Muscle layer of colon (tissue), 2 donors: ENCODE measurements around the gene ARFIP1.
"Not testable (repeated sequence)": the region's sequence is repeated elsewhere in the genome, so short reads cannot be mapped to it uniquely, and the experiment has no call there.

ENCODE experiments used
- H3K27ac ChIP-seq: one replicate; pipeline ENCODE4 v1.7.0; 2013; ENCODE audit warnings: low read depth, mild to moderate bottlenecking, low read length, moderate library complexity
- H3K27me3 ChIP-seq, 2 donors: one replicate each; pipeline ENCODE4 v1.7.0; 2013; ENCODE audit warnings: low read length in 2 of 2, mild to moderate bottlenecking in 2 of 2; ENCODE audit not compliant: insufficient read depth in 2 of 2, control insufficient read depth in 1 of 2
- H3K36me3 ChIP-seq: one replicate; pipeline ENCODE4 v1.7.0; 2013; ENCODE audit warnings: mild to moderate bottlenecking, low read length; ENCODE audit not compliant: insufficient read depth
- H3K4me1 ChIP-seq: one replicate; pipeline ENCODE4 v1.7.0; 2013; ENCODE audit warnings: mild to moderate bottlenecking, low read length; ENCODE audit not compliant: insufficient read depth
- H3K4me3 ChIP-seq, 2 donors: one replicate each; pipeline ENCODE4 v1.7.0; 2013; ENCODE audit warnings: low read length in 2 of 2, low read depth in 1 of 2, mild to moderate bottlenecking in 1 of 2, moderate library complexity in 1 of 2
- H3K9ac ChIP-seq: one replicate; pipeline ENCODE4 v1.7.0; 2013; ENCODE audit warnings: low read length
- H3K9me3 ChIP-seq: one replicate; pipeline ENCODE4 v1.7.0; 2013; ENCODE audit warnings: mild to moderate bottlenecking, low read length
- donor health status: abdominal sarcoma.
- donor health status: Adenocarcinoma of cecum.

The ARFIP1 gene, protein sequence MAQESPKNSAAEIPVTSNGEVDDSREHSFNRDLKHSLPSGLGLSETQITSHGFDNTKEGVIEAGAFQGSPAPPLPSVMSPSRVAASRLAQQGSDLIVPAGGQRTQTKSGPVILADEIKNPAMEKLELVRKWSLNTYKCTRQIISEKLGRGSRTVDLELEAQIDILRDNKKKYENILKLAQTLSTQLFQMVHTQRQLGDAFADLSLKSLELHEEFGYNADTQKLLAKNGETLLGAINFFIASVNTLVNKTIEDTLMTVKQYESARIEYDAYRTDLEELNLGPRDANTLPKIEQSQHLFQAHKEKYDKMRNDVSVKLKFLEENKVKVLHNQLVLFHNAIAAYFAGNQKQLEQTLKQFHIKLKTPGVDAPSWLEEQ

DNA sequence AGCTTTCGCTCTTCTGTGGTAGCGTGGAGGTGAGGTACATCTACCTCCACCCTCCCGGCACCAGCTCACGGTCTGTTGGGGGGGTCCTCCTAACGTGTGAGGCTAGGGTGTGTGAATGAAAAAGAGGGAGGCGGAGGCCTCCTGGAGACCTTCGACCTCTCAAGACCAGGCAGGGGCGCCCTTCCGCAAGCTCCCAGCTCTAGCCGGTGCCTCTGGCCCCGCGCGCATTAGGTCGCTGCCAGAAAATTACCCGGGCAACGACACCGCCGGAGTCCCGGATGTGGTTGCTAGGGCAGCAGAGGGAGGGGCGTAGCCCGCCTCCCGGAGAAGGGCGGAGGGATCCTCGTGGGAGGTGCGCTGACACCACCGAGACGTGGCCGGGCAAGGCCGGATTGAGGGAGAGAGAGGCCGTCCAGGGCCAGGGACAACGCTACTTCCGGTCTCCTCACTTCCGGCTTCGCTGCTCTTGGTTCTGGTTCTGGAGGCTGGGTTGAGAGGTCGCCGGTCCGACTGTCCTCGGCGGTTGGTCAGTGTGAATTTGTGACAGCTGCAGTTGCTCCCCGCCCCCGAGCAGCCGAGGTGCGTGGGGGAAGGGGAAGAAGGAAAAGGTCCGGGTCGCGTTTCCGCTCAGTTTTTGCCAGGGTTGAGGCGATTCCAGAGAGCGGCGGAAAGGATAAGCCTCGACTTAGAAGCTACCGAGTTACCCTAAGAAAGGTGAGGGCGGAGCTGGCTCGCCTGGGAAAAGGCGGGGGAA lies at the start of gene ARFIP1, which contains the start of gene TIGD4:
Gene ARFIP1, plus strand, starts transcription at position 442 of the 754 bp plus-strand sequence. CDS start 49,680 bp downstream, outside the sequence.
Gene TIGD4, minus strand, starts transcription at position 218 of the 754 bp plus-strand sequence. CDS start 8,726 bp downstream, outside the sequence.
- no peaks in the 10 kb centered on the region for H3K36me3 ChIP-seq
- H3K4me3 ChIP-seq = peak within 1 kb of the TSS; percentile 90 to 97
- peak within 1 kb of the TSS; percentile 84 for H3K9ac ChIP-seq
- no peaks in the 10 kb centered on the region for H3K9me3 ChIP-seq
- H3K27me3 ChIP-seq = no peaks in the 10 kb centered on the region
- peak within 1 kb of the TSS; percentile 91 for H3K27ac ChIP-seq
- peaks cover 22% of the 10 kb centered on the region for H3K4me1 ChIP-seq

DNA sequence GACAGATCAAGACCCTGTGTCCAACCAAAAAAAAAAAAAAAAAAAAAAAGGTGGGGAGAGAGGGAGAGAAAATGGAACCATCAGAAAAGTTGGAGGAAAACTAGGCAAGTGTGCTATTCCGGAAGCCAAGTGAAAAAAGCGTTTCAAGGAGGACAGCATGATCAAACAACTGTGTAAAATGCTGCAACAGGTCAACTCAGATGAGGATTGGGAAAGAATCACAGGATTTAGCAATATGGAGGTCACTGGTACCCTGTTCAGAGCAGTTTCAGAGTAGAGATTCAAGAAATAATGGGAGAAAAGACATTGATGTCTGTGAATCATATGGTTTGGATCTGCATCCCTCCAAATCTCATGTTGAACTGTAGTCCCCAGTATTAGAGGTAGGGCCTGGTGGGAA lies 47.8 kb upstream of the ARFIP1 start:
- Histone ChIP-seq H3K4me3 (no peak overlapping the region), H3K9me3 (no peaks in the 10 kb centered on the region), H3K27ac (no peak overlapping the region), H3K27me3 (no peaks in the 10 kb centered on the region), H3K9ac (no peak overlapping the region), H3K4me1 (no peaks in the 10 kb centered on the region), H3K36me3 (no peaks in the 10 kb centered on the region)

DNA sequence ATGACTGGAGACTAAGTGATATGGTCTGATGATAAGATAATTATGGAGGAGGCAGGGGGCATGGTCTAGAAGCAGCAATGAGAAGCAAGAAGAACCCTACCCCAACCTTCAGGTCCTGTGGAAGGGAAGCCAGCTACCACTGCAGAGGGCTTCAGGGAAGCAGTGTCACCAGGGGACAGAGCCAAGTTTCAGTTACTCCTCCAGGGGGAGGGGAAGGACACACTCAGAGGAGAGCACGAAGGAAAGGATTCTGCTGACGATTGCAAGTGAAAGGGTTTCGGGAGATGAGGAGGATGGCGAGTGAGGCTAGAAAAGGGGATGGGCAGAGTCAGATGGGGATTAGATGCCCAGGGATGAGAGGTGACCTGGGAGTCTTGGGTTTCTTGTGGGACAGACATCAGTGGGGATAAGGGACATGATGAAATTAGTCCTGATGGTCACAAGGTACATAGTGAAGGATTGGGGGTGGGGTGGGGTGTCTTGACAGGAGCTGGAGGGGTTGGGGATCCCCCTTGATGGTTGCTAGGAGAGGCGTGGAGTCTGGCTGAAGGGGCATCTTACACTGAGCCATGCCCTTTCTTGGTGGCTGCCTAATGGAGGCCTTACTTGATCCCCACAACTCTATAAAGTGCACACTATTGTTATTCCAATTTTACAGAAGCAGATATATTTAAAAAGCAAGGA lies 45.6 kb upstream of the ARFIP1 start:
- H3K27me3 ChIP-seq = no peaks in the 10 kb centered on the region
- no peaks in the 10 kb centered on the region for H3K36me3 ChIP-seq
- no peak overlapping the region for H3K27ac ChIP-seq
- H3K9me3 ChIP-seq = no peaks in the 10 kb centered on the region
- no peaks in the 10 kb centered on the region for H3K4me1 ChIP-seq
- no peak overlapping the region for H3K4me3 ChIP-seq
- no peak overlapping the region for H3K9ac ChIP-seq

DNA sequence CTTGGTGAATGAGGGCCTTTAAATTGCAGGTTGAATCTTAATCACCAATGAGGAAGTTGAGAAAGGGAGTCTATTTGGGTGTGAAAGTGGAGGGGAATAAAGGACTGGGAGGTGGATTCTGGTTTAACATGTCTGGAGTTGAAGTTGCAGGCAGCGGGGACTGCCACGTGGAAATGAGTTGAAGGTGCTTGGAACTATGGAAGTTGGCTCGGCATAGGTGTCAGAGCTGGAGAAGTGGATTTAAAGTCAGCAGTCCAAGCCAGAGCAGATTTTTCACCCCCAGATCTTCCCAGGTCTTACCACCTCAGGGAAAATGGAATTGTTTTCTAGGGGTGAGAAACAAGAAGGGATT lies 45.1 kb upstream of the ARFIP1 start:
- H3K9me3 ChIP-seq = no peaks in the 10 kb centered on the region
- H3K36me3 ChIP-seq = no peaks in the 10 kb centered on the region
- H3K27ac ChIP-seq = no peak overlapping the region
- H3K4me1 ChIP-seq = no peaks in the 10 kb centered on the region
- no peak overlapping the region for H3K9ac ChIP-seq
- H3K4me3 ChIP-seq = no peak overlapping the region
- H3K27me3 ChIP-seq = no peaks in the 10 kb centered on the region

DNA sequence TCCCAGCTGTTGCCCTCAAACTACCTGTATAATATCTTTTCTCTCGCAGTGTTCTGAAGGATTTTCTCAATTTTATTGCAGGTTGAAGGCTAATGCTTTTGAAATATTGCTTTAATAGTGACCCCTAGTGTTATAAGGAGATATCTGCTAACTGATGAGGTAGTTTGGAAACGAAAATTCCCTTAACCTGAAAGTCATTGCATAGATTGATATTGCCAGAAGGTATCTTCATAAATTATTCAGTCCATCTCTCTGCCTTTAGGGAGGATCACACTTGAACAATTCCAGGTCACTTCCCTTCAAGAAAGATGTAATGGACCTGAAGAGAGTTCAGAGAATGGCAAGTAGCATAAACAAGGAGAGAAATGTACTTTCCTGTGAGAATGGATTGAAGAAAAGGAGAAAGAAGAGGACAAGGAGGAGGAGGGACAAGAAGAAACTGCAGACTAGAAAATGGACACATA lies 44.3 kb upstream of the ARFIP1 start:
- Histone ChIP-seq H3K27me3 (no peaks in the 10 kb centered on the region), H3K27ac (no peak overlapping the region), H3K36me3 (no peaks in the 10 kb centered on the region), H3K4me1 (no peaks in the 10 kb centered on the region), H3K4me3 (no peak overlapping the region), H3K9me3 (no peaks in the 10 kb centered on the region), H3K9ac (no peak overlapping the region)

DNA sequence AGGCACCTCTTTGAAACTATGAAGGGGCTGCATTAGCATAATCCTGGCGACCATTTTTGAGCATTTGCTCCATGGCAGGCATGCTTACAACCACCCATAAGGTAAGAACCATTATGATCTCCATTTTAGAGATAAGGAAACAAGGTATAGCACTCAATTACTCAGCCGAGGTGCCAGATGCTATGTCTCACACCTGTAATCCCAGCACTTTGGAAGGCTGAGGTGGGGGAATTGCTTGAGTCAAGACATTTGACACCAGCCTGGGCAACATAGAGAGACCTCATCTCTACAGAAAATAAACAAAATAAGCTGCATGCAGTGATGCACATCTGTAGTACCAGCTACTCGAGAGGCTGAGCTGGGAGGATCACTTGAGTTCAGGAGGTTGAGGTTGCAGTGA lies 43.8 kb upstream of the ARFIP1 start:
- H3K9ac ChIP-seq = no peak overlapping the region
- H3K27ac ChIP-seq = no peak overlapping the region
- no peaks in the 10 kb centered on the region for H3K36me3 ChIP-seq
- H3K4me3 ChIP-seq = no peak overlapping the region
- no peaks in the 10 kb centered on the region for H3K27me3 ChIP-seq
- H3K9me3 ChIP-seq = no peaks in the 10 kb centered on the region
- no peaks in the 10 kb centered on the region for H3K4me1 ChIP-seq

DNA sequence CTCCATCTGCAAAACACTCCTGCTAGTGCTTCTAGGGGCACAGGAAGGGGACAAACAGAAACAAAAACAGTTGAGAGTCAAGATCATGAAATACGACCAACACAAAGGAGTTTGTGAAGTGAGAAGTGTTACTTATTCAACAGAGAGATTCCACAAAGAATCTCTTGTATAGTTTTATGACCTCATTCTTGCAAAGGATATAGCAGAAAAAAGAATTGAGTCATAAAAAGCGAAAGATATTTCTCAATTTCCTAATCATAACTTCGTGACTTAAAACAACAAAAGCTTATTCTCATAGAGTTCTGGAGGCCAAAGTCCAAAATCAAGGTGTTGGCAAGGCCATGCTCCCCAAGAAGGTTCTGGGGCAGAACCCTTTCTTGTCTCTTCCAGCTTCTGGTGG lies 40.9 kb upstream of the ARFIP1 start:
- Histone ChIP-seq H3K9me3 (no peaks in the 10 kb centered on the region), H3K36me3 (no peaks in the 10 kb centered on the region), H3K27ac (no peak overlapping the region), H3K27me3 (no peaks in the 10 kb centered on the region), H3K4me1 (no peaks in the 10 kb centered on the region), H3K9ac (no peak overlapping the region), H3K4me3 (no peak overlapping the region)

DNA sequence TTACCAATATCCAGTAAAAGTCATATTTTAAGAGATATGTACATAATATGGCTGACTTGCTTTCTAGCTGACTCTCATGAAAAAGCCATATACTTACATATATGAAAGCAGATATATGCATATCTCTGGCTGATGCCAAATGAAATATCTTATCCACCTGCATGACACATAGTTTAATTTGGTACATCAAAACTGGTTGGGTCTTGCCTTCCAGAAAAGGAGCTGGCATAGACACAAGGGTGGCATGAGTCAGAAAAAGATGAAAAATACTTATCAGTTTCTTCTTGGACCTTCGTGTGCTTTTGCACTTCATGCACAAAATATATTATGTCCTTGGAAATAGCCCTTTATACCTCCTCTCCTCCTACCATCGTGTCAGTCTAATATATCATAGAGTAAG lies 32.3 kb upstream of the ARFIP1 start:
- no peak overlapping the region for H3K27ac ChIP-seq
- no peaks in the 10 kb centered on the region for H3K27me3 ChIP-seq
- no peaks in the 10 kb centered on the region for H3K9me3 ChIP-seq
- H3K4me1 ChIP-seq = no peaks in the 10 kb centered on the region
- no peak overlapping the region for H3K4me3 ChIP-seq
- no peak overlapping the region for H3K9ac ChIP-seq
- no peaks in the 10 kb centered on the region for H3K36me3 ChIP-seq

DNA sequence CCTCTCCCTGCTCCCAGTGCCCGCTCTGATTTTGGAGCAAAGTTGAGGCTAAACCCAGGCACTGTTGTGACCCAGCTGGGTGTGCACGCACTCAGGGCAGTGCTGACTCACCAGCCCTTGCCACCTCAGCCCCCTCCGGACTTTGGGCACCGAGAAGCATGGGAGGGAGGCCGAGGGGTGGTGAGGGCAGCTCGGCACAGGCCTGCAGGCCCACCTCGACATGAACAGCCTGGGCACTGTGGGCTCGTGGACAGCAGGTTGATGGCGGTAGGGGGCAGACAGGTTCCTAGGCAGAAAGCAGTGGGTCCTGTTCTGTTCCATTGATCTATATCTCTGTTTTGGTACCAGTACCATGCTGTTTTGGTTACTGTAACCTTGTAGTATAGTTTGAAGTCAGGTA lies 31.1 kb upstream of the ARFIP1 start:
- no peaks in the 10 kb centered on the region for H3K36me3 ChIP-seq
- no peaks in the 10 kb centered on the region for H3K9me3 ChIP-seq
- H3K27ac ChIP-seq = no peak overlapping the region
- no peak overlapping the region for H3K9ac ChIP-seq
- H3K4me3 ChIP-seq = no peak overlapping the region
- H3K27me3 ChIP-seq = no peaks in the 10 kb centered on the region
- H3K4me1 ChIP-seq = no peaks in the 10 kb centered on the region

DNA sequence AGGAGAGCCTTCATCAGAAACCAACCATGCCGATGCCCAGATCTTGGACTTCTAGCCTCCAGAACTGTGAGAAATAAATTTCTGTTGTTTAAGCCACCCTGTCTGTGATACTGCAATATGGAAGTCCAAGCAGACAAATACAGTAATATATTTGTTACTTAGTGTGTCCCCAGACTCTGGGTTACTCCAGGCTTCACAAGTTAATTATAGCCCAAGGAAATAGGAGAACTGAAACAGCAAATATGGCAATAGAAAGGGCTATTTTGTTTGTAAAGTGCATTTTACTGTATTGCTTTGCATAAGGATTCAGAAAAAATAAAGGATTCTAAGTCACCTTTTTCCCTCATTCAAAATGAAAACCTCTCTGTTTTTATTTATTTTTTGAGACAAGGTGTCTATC lies 16.0 kb upstream of the ARFIP1 start:
- no peaks in the 10 kb centered on the region for H3K4me1 ChIP-seq
- no peaks in the 10 kb centered on the region for H3K9me3 ChIP-seq
- no peak overlapping the region for H3K27ac ChIP-seq
- H3K4me3 ChIP-seq = no peak overlapping the region
- H3K36me3 ChIP-seq = no peaks in the 10 kb centered on the region
- no peak overlapping the region for H3K9ac ChIP-seq
- no peaks in the 10 kb centered on the region for H3K27me3 ChIP-seq

DNA sequence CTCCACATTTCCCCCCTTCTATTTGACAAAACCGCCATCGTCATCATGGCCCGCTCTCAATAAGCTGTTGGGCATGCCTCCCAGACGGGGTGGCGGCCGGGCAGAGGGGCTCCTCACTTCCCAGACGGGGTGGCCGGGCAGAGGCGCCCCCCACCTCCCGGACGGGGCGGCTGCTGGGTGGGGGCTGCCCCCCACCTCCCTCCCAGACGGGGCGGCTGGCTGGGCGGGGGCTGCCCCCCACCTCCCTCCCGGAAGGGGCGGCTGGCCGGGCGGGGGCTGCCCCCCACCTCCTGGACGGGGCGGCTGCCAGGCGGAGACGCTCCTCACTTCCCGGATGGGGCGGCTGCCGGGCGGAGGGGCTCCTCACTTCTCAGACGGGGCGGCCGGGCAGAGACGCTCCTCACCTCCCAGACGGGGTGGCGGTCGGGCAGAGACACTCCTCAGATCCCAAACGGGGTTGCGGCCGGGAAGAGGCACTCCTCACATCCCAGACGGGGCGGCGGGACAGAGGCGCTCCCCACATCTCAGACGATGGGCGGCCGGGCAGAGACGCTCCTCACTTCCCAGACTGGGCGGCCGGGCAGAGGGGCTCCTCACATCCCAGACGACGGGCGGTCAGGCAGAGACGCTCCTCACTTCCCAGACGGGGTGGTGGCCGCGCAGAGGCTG lies 14.6 kb upstream of the ARFIP1 start:
- H3K27me3 ChIP-seq, H3K9me3 ChIP-seq, H3K36me3 ChIP-seq, H3K4me1 ChIP-seq, H3K27ac ChIP-seq, H3K4me3 ChIP-seq, H3K9ac ChIP-seq: not testable (repeated sequence)
